HG03571 (cell line): Measurements from ENCODE around the gene MRPL36.

Source experiments
- ATAC-seq: cut with Tn5 transposase; IDR thresholded peaks from one replicate; pipeline ENCODE4 v1.9.1; 2021; ENCODE audit not compliant: unreplicated experiment

The MRPL36 gene

DNA sequence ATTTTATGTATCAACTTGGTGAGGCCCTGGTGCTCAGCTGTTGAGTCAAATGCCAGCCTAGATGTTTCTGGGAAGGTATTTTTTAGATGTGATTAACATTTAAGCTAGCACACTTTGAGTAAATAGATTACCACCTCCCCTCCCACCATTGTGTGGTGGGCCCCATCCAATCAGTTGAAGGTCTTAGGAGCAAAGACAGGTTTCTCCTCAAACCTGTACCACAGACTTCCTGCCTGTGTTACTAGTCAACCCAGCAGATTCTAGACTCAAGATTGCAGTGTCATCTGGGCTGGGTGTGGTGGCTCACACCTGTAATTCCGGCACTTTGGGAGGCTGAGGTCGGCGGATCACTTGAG, 33.8 kb downstream of the MRPL36 start:
- no peak for ATAC-seq

DNA sequence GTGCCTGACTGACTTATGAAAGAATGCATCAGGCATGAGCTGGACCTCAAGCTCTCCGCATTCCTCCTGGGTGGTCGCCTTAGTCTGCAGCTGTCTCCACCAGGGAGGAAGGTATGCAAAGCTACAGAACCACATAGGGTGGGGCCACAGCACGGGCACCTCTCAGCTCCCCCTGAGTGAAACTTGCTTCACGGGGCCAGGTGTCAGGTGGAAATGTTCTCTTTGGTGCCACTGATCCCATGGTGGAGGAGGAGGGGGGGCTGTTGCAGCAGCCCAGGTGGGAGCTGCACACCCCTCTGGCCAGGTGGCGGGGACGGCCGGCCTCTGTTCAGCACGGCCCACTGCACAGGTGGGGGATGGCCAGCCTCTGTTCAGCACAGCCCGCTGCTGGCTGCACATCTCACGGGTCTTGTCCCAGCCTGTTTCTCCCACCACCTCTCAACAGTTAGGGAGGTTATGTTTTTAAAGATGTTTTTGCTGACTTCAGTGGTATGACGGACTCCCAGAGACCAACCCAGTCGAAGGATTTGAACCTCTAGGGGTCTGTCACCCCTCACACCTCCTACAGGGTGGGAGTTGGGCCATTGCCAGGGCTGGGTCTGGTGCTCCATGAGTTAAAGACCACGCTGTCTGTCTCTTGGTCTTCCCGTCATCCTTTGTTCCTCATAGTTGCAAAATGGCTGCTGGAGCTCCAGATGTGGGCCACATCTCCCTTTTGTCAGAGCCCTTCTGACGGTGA, 34.3 kb downstream of the MRPL36 start:
- ATAC-seq = peak; percentile 76

DNA sequence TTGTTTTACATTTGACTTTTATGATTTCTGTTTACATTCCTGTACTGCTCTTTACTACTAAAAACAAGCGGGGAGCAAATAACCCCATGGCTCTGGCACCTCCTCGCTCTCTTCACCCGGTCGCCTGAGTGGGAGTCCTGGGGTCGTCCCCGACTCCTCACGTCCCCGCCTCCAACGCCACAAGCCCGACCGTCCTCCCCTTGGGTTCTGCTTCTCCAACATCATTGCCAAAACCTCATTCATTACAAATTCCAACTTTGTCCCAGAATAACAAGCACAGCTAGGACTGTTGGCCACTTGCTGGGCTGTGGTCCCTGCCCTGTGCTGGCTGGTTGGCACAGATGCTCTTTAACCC, 35.1 kb downstream of the MRPL36 start:
- ATAC-seq = no peak

DNA sequence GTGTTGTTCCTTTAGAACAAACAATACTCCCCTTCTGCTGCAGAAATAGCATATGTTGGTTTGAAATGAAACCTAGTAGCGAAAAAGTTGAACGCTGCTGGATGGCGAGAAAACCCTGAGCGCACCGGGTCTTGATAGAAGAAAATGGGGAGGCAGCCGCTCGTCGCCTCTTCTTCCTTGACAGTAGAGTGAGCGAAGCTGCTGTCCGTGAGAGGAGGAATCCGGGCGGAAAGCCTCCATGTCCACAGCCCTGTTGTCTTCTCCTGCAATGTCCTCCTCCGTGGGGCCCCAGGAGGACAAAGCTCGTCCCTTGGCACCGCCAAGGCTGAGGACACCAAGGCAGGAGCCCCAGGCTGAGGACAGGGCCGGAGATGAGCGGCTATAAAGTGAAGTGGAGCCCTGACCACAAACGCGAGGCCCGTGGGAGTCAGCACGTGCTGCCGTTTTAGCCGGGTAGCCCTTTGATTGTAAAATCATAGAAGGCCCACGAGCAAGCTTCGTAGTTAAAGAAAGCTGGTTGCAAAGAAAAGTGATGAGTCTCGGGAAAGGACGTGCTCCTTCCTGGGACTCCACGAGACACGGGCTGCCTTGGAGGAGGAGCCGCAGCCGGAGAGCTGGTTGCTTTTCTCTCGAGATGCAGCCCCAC, 35.6 kb downstream of the MRPL36 start:
- ATAC-seq = no peak

DNA sequence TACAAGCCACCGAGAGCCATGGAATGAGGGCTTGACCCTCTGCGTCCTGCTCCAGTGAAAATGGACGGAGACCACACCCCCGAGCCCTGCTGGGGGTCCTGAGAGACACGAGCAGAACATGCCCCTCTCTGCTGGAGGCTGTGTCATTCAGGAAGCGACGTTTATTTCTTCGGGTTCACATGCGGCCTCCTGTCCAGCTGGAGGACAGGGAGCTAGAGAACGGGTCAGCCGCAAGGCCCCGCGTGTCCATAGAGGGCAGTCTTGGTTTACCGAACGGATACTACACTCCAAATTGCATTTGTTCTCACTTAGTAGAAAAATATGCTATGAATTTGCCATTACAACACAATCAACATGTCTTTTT, 36.1 kb downstream of the MRPL36 start:
- ATAC-seq = no peak

DNA sequence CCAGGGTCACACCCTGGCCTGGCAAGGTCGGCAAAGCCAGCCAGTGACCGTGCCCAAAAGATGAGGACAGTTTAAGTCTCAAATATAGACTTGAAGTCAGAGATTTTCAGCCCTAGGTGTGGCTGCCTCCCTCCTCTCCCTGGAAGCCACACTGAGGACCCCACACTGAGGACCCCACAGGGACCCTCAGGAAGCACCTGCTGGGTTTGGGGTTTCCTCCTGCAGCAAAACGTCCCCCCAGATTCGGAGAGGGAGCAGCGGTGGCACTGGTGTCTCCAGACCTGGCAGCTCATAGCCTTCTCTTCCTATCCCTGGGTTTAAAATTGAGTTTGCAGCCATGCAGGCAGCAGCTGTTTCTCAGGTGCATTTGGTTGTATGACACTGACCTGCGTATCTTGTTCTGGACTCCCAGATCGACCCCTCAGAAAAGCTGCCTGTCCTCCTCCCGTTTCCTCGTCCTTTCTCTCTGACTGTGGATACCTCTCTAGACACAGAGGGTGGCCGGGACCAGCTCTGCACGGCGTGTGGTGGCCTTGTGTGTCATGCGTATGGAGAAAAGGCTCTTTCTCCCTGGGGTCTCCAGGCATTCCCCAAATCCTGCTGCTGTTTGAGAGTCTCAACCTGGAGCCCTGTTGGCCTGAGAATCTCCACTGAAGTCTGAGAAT, 36.6 kb downstream of the MRPL36 start:
- ATAC-seq = no peak

DNA sequence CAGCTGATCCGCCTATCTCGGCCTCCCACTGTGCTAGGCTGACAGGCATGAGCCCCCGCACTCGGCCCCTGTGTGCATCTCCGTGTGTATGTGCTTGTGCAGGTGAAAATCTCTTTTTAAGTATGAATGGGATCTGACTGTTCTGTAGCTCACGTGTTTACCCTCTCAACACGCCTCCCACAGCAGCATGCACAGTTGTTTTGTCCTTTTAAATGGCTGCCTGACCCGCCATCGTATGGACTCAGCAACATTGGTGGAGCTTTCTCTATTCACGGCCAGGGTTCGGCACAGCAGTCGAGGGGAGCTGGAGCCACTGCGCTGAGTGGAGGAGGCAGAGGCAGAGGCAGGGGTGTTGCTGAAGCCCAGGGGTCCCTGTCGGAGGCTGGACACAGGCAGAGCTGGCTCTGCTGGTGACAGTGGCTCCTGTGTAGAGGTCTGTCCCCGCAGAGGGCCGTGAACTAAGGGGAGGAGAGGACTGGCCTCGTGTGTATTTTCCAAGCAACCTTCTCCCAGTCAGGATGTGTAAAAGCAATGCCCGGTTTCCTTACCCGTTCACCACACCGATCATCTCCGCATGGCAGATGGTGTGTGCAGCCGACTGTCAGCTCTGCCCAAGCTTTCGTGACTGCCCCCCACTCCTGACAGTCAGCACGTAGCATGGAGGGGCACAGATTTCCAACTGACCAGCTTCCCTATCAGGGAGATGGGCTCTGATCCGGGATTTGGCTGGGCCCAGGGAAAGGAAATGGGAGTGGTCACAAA, 37.3 kb downstream of the MRPL36 start:
- no peak for ATAC-seq

DNA sequence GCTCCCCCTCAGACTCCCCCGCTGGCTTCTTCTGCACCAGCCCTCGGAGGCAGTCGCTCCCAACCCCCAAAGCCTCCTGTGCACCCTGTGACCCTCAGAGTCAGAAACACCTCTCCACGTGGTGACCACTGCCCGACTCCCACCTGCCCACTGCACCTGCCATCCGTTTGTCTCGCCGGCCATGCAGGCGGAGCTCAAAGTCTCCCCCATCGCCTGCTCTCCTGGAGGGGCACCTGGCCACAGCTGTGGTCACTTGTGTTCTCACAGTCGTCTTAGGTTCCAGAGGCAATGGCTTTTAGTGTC, 38.2 kb downstream of the MRPL36 start:
- no peak for ATAC-seq

DNA sequence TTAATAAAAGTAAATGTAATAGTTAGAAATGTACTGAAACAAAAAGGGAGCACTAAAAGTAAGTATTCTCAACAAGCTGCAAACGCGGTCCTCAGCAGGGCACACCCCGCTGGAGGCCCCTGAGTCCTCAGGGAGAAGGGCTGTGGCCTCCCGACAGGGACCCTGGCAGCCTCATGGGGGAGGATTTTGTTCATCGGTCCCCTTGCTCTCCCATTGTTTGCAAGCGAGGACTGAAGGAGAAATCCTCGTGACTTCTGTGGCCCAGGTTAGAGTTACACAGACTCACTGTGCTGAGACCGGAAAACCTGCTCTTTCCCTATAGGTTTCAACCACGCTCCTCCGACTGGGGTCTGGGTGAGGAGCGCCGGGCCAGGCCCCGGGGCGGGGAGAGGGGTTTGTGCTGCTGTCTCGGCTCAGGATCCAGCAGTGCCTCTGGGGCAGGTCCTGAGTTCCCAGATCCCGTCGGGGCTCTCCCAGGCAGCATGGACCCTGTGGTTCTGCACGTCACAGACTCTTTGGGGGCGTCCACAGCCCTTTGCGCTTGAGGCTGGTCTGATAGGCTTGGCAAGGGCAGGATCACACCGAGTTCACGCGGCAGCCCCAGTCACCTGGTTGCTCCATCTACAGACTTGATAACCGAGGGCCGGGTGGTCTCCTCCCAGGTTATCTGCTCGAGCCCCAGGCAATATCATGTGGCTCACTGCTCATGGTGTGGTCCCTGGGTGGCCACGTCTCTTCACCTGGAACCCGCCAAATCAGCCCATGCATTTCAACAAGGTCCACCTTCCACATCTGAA, 38.8 kb downstream of the MRPL36 start:
- ATAC-seq = no peak

DNA sequence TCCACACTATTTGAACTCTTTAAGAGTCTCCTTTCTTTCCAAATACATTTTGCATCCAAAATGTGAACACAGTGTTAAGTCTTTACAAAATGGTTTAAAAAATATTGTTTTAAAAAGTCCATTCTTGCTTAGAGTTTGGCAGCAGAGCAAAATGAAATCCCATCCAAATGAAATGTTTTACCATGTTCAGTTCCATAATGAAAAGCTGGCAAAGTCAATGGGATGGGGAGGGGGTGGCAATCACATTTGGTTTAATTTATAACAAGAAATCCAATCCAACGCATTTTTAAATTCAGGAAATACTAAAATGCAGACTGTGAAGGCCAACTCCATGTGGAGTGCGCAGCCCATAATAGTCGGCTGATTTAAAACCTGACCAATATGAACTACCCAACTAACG, 39.4 kb downstream of the MRPL36 start:
- no peak for ATAC-seq

DNA sequence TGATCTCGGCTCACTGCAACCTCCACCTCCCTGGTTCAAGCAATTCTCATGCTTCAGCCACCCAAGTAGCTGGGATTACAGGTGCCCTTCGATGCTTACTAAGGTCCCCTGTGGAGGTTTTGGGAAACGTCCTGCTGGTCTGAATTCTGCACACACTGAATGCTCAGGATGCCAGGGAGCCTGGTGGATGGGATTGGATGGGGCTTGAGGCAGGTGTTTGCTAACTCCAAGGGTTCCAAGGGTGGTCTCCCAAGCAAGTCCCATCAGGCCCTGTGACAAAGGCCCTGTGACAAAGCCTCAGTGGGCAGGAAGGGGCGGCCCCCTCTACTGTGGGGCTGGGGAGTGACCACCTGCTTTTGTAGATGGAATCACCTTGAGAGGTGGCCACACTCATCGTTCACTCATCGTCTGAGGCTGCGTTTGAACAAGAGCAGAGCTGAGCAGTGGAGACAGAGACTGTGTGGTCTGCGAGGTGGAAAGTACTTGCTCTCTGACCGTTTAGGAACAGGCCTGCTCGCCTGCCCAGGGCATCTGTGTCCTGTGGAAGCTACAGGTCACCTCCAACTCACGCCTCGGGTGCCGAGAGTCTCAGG, 40.2 kb downstream of the MRPL36 start:
- ATAC-seq = no peak

DNA sequence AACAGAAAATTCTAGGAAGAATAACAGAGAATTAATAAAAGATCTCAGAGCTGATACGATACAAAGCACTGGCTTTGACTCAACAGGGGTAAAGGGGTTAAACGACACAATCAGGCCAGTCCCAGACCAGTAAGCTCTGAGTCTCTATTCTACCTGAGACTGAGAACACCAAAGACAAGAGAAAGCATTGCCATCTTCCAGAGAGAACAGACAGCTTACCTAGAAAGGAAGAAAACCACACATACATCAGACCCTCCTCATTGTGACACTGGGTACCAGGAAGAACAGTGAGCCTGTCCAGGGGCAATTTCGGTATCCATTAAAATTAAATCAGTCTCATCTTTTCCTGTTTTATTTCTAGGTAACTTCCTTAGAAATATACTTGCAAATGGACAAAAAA, 41.1 kb downstream of the MRPL36 start:
- no peak for ATAC-seq

DNA sequence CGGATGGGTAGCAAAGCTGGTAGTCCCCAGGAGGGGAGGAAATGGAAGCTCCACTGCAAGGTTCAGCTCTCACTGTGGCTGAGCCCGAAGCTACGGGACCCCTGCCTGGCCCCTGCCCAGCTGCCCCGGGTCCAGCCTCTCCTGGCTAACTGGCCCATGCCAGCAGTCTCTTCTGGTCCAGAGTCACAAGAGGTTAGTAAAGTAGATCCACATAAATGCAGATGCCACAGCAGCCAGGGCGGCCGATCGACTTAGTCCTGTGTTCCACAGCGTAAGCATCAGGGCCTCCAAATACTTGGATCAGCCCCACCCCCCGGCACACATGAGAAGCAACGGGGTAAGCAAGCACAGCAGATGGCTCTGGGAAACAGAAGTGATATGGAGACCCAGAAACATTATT, 42.1 kb downstream of the MRPL36 start:
- no peak for ATAC-seq

DNA sequence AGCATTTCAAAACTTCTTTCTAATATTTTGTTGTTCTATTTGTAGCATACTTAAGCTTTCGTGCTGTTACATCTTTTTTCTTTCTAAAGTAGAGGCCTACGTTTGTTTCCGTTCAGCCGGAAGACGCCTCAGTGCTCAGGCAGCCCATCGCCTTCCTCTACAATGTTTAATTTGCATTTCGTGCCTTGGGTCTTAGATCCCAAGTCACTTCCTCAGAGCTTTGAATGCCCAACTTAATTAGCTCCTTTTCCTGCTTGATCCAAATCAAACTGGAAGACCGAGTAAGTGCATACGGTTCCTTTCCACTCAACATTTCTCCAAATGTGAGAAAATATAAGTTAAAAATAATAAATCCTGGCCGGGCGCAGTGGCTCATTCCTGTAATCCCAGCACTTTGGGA, 43.2 kb downstream of the MRPL36 start:
- ATAC-seq = no peak

DNA sequence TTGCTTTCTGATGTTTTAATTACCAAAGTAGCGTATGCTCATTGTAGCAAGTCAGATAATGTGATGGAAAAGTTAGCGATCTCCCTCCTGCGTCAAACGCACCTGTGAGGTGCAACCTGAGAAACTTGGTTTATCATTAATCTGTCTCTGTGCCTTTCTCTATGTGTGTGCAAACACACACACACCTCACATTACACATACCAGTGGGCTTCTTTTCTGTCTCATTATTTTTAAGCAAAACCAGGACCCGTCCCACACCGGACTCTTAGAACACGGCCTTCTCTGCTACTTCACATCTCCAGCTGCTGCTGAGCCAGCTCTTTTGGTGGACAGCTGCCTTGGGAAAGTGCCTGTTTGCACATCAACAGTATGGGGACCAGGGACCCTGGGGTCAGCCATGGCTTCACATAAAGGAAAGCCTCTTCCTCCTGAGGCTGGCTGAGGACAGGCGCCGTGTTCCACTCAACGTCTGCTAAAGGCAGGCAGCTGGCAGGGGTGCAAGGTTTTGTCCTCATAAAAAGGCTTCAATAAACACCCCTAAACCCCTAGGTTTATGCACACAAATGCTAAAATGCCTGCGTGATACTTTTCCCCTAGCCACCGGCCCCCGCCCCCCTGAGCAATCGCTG, 44.2 kb downstream of the MRPL36 start:
- ATAC-seq = no peak

DNA sequence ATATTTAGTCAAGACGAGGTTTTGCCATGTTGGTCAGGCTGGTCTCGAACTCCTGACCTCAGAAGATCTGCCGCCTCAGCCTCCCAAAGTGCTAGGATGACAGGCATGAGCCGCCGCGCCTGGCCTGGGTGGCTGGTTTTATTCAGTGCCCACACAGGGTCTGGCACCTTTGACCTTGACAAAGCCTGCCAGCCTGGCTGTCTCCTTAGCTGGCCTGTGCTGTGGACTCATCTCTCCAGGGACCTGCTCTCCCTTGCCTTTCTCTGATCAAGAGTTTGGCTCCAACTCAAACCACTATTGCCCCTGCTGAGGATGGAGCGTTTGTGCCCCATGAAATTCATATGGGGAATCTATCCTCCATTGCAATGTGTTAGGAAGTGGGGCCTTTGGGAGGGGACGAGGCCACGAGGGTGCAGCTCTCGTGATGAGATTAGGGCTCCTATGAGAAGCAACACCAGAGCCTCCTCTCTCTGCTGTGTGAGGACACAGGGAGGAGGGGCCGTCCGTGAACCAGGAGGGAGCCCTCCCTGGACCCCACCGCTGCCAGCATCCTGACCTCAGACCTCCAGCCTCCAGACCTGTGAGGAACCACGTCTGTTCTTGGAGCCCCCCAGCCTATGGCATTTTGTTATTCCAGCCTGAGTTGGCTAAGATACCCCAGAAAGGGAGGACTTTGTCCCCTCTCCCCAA, 45.0 kb downstream of the MRPL36 start:
- ATAC-seq = no peak

DNA sequence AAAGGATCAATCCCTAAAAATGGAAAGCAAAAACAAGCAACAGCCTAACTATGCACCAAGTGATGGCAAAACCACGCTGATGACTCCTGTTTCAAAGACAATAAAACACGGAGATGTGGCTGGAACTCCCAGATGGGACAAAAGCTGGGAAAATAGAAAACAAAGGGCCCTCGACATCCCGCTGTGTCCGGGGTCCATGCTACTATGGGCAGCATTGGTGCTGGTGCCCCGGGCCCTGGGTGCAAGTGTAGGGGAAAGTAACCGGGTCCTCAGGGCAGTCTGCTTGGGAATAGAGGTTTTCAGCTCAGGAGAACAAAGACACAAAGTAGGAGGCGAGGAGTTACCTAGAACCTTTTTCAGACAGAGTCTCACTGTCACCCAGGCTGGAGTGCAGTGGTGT, 46.1 kb downstream of the MRPL36 start:
- no peak for ATAC-seq

DNA sequence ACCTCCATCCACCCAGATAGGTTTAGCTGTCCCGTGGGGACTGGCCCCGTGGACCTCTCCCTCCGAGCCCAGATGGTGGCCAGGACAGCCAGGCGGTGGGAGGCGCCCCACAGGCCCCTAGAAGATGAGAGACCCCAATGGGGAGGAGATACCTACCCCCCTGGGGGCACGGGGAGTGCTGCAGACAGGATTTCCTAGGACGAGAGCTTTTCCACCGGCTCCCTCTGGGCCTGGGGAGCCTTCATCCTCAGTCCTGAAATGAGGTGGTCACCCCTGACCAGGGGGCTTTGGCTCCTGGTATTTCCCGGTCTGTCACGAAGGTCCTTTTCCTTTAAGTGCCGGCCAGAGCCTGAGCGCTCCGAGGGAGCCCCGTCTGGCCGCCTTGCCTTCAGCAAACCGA, 46.8 kb downstream of the MRPL36 start:
- no peak for ATAC-seq

DNA sequence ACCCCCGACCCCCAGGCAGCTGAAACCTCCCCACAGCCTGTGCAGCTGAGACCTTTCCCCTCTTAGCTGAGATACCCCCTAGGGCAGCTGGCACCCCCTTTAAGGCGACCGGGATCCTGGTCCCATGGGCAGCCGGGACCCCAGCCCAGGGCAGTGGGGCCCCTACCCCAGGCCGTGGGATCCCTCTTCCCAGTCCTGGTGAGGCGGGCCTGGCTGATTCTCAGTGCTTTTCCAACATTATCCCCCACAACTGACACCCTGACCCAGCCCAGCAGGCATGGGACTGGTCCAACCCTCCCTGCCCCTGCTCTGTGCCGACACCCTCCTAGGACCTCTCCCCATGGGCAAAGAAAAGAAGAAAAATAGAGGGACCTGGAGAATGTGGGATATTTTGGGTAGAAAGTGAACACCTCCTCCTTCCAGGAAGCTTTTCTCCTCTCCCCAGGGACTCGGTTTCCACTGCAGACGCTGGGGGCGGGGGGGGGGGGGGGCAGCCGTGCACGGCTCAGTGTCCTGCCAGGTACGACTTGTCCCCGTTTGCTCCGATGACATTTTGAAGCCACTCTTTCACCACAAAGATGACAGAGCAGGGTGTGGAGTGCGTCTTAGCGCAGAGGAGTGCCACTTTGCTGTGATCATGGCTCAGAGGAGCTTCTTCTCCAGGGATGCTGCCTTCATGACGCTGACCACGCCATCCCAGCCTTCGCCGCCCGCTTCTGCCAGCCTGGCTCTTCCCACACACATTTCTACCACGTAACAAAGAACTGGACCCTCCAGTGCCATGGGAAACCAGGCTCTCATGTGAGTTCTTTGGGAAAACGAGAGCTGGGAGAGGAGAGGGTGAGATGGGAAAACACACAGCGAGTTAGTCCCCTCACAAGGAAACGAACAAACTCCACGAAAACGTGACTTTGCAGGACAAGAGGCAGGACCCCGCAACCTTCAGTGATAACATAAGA, 47.5 kb downstream of the MRPL36 start:
- no peak for ATAC-seq
